GM19240 (cell line): ENCODE data around the gene UCK2.

ENCODE experiments used
- DNase-seq: peaks from one replicate; pipeline ENCODE4 v3.0.0; 2011; ENCODE audit warnings: low spot score; ENCODE audit not compliant: insufficient read length

The UCK2 gene

GRCh38 chr1:165855010-165855838 is 27.8 kb downstream of the UCK2 start:
- DNase-seq = no peak

GRCh38 chr1:165856021-165856420 is 28.6 kb downstream of the UCK2 start:
- DNase-seq = no peak

GRCh38 chr1:165856606-165857005 is 29.2 kb downstream of the UCK2 start:
- DNase-seq = no peak

- DNase-seq = no peak
Measured at GRCh38 chr1:165857046-165857801, 29.8 kb downstream of the UCK2 start.

- DNase-seq = no peak
Measured at GRCh38 chr1:165858364-165858823, 31.0 kb downstream of the UCK2 start.

- no peak for DNase-seq
Measured at GRCh38 chr1:165858967-165859845, 31.8 kb downstream of the UCK2 start.

- DNase-seq = no peak
Measured at GRCh38 chr1:165860065-165860464, 32.7 kb downstream of the UCK2 start.

- DNase-seq = no peak
Measured at GRCh38 chr1:165861911-165862310, 34.5 kb downstream of the UCK2 start.

- DNase-seq = no peak
Measured at GRCh38 chr1:165862448-165862847, 35.0 kb downstream of the UCK2 start.

GRCh38 chr1:165863346-165863745 is 35.9 kb downstream of the UCK2 start:
- no peak for DNase-seq

GRCh38 chr1:165865633-165866340 is 38.4 kb downstream of the UCK2 start:
- DNase-seq = no peak

GRCh38 chr1:165869343-165869742 is 41.9 kb downstream of the UCK2 start:
- DNase-seq = no peak

- no peak for DNase-seq
Measured at GRCh38 chr1:165871311-165872067, 44.1 kb downstream of the UCK2 start.

GRCh38 chr1:165873481-165873880 is 46.1 kb downstream of the UCK2 start:
- no peak for DNase-seq

- no peak for DNase-seq
Measured at GRCh38 chr1:165874643-165875042, 47.2 kb downstream of the UCK2 start.

- DNase-seq = no peak
Measured at GRCh38 chr1:165875171-165875570, 47.8 kb downstream of the UCK2 start.

- no peak for DNase-seq
Measured at GRCh38 chr1:165875604-165876003, 48.2 kb downstream of the UCK2 start.

GRCh38 chr1:165876121-165876520 is 48.7 kb downstream of the UCK2 start:
- DNase-seq = no peak

- no peak for DNase-seq
Measured at GRCh38 chr1:165877411-165877810, 50.0 kb downstream of the UCK2 start.

- DNase-seq = no peak
Measured at GRCh38 chr1:165877940-165878556, 50.6 kb downstream of the UCK2 start.
